ENCODE results near the gene MSANTD7.

Gene MSANTD7

DNA sequence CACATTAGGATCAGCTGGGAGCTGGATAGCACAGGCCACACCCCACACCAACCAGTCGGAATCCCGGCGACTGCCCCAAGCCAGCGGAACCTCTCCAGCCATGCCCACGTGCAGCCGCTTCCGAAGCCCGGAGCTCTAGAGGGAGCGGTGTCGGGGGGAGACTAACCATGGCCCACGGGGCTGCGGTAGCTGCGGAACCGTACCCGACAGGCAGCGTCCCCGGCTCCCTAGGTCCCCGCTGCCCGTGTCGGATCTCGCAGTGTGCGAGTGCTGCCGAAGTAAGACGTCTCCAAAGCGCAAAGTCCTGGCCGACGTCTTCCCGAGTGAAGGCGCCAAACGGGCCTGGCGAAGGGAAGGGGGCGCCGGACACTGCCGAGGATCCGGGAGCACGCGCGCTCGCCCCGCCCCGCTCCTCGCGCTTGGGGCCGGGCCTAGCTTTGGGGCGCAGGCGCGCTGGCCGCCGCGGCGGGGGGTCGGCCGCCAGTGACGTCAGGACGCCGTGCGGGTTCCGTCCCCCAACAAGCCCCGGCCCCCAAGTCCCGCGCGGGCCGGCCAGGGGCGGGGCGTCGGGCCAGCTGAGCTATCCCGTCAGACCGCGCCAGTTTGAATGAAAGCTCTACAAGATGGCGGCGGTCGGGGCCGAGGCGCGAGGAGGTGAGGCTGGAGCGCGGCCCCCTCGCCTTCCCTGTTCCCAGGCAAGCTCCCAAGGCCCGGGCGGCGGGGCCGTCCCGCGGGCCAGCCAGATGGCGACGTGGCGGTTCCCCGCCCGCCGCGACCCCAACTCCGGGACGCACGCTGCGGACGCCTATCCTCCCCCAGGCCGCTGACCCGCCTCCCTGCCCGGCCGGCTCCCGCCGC lies 40.4 kb downstream of the MSANTD7 start, which contains the start of gene SUV39H2 (continued):
- peak; percentile 62 for TF ChIP-seq ZNF704 (tag by site-specific recombination; IDR thresholded peaks at IDR 0.05)
- TF ChIP-seq ZNF10 (tag by site-specific recombination; IDR thresholded peaks at IDR 0.05): peak; percentile 76
- TF ChIP-seq ZNF660 (tag by site-specific recombination; IDR thresholded peaks at IDR 0.05): peak; percentile 18
- TF ChIP-seq, protein P1, sequence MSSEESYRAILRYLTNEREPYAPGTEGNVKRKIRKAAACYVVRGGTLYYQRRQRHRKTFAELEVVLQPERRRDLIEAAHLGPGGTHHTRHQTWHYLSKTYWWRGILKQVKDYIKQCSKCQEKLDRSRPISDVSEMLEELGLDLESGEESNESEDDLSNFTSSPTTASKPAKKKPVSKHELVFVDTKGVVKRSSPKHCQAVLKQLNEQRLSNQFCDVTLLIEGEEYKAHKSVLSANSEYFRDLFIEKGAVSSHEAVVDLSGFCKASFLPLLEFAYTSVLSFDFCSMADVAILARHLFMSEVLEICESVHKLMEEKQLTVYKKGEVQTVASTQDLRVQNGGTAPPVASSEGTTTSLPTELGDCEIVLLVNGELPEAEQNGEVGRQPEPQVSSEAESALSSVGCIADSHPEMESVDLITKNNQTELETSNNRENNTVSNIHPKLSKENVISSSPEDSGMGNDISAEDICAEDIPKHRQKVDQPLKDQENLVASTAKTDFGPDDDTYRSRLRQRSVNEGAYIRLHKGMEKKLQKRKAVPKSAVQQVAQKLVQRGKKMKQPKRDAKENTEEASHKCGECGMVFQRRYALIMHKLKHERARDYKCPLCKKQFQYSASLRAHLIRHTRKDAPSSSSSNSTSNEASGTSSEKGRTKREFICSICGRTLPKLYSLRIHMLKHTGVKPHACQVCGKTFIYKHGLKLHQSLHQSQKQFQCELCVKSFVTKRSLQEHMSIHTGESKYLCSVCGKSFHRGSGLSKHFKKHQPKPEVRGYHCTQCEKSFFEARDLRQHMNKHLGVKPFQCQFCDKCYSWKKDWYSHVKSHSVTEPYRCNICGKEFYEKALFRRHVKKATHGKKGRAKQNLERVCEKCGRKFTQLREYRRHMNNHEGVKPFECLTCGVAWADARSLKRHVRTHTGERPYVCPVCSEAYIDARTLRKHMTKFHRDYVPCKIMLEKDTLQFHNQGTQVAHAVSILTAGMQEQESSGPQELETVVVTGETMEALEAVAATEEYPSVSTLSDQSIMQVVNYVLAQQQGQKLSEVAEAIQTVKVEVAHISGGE (tag by site-specific recombination; conservative IDR thresholded peaks at IDR 0.05; ENCODE audit: low read depth): peak; percentile 90
- TF ChIP-seq GLI4 (tag by site-specific recombination; IDR thresholded peaks at IDR 0.05): no peak
- no peak for TF ChIP-seq ZNF155 (tag by site-specific recombination; IDR thresholded peaks at IDR 0.05)
- TF ChIP-seq ZSCAN4 (tag by site-specific recombination; IDR thresholded peaks at IDR 0.05): no peak
- TF ChIP-seq ZSCAN18 (tag by site-specific recombination; IDR thresholded peaks at IDR 0.05): no peak
- no peak for TF ChIP-seq ZNF239 (tag by site-specific recombination; IDR thresholded peaks at IDR 0.05)
- TF ChIP-seq, protein P2, sequence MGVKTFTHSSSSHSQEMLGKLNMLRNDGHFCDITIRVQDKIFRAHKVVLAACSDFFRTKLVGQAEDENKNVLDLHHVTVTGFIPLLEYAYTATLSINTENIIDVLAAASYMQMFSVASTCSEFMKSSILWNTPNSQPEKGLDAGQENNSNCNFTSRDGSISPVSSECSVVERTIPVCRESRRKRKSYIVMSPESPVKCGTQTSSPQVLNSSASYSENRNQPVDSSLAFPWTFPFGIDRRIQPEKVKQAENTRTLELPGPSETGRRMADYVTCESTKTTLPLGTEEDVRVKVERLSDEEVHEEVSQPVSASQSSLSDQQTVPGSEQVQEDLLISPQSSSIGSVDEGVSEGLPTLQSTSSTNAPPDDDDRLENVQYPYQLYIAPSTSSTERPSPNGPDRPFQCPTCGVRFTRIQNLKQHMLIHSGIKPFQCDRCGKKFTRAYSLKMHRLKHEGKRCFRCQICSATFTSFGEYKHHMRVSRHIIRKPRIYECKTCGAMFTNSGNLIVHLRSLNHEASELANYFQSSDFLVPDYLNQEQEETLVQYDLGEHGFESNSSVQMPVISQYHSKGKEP (tag by site-specific recombination; IDR thresholded peaks at IDR 0.05): no peak
- no peak for TF ChIP-seq ZNF23 (tag by site-specific recombination; IDR thresholded peaks at IDR 0.05; ENCODE audit: borderline replicate concordance)
- no peak for TF ChIP-seq ZNF132 (tag by site-specific recombination; IDR thresholded peaks at IDR 0.05; ENCODE audit: borderline replicate concordance)
- TF ChIP-seq ZNF366 (tag by site-specific recombination; conservative IDR thresholded peaks at IDR 0.05): no peak
- TF ChIP-seq ZNF311 (tag by site-specific recombination; IDR thresholded peaks at IDR 0.05; ENCODE audit: borderline replicate concordance): no peak
- TF ChIP-seq ZNF174 (tag by site-specific recombination; IDR thresholded peaks at IDR 0.05): no peak
- TF ChIP-seq ZSCAN23 (tag by site-specific recombination; IDR thresholded peaks at IDR 0.05): peak; percentile 72; the same call in 1 of the 2 replicates
- no peak for TF ChIP-seq ZNF274 (IDR thresholded peaks at IDR 0.05; ENCODE audit: low read length)
- no peak for TF ChIP-seq ZNF274 (tag by site-specific recombination; IDR thresholded peaks at IDR 0.05; ENCODE audit: borderline replicate concordance)
- TF ChIP-seq OVOL3 (tag by site-specific recombination; IDR thresholded peaks at IDR 0.05): peak; percentile 40; the same call in 1 of the 2 replicates
- peak; percentile 76; the same call in 1 of the 2 replicates for TF ChIP-seq ZNF24 (tag by site-specific recombination; IDR thresholded peaks at IDR 0.05)
- peak; percentile 52 for TF ChIP-seq KLF1 (tag by site-specific recombination; IDR thresholded peaks at IDR 0.05)
- no peak for TF ChIP-seq ZNF521 (tag by site-specific recombination; IDR thresholded peaks at IDR 0.05)
- TF ChIP-seq, protein P3, sequence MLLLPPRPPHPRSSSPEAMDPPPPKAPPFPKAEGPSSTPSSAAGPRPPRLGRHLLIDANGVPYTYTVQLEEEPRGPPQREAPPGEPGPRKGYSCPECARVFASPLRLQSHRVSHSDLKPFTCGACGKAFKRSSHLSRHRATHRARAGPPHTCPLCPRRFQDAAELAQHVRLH (tag by site-specific recombination; IDR thresholded peaks at IDR 0.05): peak; percentile 54; the same call in 1 of the 2 replicates
- TF ChIP-seq ZNF629 (tag by site-specific recombination; IDR thresholded peaks at IDR 0.05): peak; percentile 78
- no peak for TF ChIP-seq ZNF211 (tag by site-specific recombination; IDR thresholded peaks at IDR 0.05; ENCODE audit: low read depth)
- TF ChIP-seq ZNF830 (tag by site-specific recombination; IDR thresholded peaks at IDR 0.05; ENCODE audit: low read depth): no peak
- TF ChIP-seq, protein P4, sequence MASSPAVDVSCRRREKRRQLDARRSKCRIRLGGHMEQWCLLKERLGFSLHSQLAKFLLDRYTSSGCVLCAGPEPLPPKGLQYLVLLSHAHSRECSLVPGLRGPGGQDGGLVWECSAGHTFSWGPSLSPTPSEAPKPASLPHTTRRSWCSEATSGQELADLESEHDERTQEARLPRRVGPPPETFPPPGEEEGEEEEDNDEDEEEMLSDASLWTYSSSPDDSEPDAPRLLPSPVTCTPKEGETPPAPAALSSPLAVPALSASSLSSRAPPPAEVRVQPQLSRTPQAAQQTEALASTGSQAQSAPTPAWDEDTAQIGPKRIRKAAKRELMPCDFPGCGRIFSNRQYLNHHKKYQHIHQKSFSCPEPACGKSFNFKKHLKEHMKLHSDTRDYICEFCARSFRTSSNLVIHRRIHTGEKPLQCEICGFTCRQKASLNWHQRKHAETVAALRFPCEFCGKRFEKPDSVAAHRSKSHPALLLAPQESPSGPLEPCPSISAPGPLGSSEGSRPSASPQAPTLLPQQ (tag by site-specific recombination; IDR thresholded peaks at IDR 0.05): peak; percentile 69; the same call in 1 of the 2 replicates
- no peak for TF ChIP-seq ZNF157 (tag by site-specific recombination; IDR thresholded peaks at IDR 0.05)
- TF ChIP-seq ZNF549 (tag by site-specific recombination; IDR thresholded peaks at IDR 0.05): no peak

All from HEK293 (cell line).